GM12874 (cell line): ENCODE measurements around the gene CSRP1.

ENCODE experiments used
- CTCF ChIP-seq: IDR thresholded peaks from 2 replicates; pipeline ENCODE4 v1.5.1; 2011; ENCODE audit warnings: low read depth, mild to moderate bottlenecking, control low read depth, low read length, moderate library complexity; ENCODE audit not compliant: insufficient read depth

The CSRP1 gene

DNA sequence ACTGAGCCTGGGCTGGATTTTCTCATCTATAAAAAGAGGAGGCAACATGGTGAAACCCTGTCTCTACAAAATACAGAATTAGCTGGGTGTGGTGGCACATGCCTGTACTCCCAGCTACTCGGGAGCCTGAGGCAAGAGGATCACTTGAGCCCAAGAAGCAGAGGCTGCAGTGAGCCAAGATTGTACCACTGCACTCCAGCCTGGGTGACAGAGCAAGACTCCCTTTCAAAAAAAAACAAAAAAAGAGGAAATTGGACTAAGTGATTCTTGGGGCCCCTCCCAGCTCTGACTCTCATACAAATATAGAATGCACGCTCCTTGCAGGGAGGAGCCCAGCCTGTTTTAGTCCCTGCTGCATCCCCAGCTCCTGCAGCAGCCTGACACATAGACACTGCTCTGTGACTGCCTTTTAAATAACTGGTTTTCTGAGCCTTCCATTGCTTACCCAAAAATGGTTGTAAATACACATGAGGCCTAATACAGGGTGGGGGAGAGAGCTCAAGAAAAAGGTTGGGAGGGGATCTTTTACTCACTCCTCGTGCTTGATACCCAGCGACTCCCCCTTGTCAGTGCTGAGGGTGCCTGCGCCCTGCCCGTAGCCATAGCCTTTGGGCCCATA is 17.2 kb downstream of the CSRP1 start:
- TF ChIP-seq CTCF = no peak

- TF ChIP-seq CTCF = no peak
Observed at GRCh38 chr1:201488830-201489589, 17.9 kb downstream of the CSRP1 start.

DNA sequence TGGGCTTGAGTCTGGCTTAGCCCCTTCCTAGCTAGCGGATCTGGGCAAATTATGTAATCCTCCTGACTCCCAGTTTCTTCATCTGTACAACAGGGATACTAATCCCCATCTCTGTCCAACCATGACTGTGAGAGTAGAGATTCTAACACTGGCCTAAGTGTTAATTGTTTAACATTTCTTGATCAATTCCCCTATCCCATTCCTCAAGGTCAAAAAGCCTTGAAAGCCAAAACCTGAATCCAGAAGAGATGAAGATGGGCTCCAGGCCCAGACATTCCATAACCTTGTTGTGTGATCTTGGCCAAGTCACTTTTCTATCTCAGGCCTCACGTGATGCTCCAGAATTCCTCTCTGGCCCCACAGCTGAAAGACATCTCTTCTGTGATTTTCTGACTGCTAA is 19.2 kb downstream of the CSRP1 start:
- no peak for TF ChIP-seq CTCF

DNA sequence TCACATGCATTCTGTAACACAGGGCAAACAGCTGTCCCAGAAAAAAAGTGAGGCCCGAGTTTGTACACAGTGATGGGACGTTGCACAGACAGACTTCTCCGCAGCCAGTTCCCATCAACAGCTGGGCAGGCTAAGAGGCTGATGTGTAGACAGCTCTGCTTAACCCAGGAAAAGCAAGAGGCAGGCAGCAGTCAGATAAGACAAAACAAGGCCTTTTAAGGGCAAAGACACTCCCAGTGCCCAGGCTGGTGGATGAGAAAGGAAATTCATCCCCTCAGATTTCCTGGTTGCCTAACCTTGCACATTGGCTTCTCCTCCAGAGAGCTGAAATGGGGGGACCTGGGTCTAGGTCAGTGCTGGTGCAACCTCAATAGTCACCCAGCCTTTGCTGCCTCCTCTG is 20.7 kb downstream of the CSRP1 start:
- no peak for TF ChIP-seq CTCF

DNA sequence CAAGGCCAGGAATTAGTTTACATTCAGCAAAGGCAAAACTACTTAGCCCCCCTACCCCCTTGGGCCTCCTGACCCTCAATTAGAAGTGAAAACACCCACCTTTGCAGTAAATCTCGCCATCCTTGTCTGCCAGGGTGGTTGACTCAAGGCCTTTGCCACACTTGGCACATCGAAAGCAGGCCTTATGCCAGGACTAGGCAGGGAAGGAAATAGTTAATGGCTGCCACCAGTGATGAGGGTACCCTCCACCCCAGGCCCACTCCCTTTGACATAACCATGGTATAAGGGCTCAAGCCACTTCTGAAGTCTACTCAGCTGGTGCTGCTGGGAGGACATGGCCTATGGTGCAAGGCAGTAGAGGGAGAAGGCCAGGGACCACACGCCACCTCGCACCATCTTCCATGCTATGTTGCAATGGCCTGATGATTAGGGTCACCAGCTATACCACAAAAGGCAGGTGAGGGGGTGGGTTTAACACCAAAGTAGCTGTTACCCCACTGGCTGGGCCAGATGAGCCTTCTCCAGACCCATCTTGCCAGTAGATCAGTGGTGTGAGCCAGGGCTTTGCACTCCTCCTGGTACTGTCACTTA is 21.6 kb downstream of the CSRP1 start:
- TF ChIP-seq CTCF = no peak

GRCh38 chr1:201483373-201483949 is 23.5 kb downstream of the CSRP1 start:
- no peak for TF ChIP-seq CTCF

DNA sequence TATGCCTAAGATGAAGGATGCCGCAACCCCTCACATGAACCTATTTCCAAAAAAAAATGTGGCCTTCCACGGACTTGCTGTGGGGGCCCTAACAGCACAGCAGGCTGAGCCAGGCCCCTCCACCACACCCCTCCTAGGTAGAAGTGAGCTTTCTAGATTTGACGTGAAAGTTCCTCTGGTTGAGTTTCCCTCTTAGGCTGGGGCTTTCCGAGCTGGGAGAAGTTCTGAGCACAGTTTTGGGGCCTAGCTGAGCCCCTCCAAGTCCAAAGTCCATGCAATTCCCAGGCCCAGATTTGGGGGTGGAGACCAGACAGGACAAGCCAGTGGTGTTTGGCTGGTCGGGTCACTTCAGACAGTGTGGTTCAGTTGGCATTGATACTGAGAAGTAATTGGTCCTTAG is 24.2 kb downstream of the CSRP1 start:
- TF ChIP-seq CTCF = no peak
